Activated T-cell treated with anti-CD3 and anti-CD28 coated beads, Interleukin-2, amount 50 U/mL, for 72 hours (primary cell): ENCODE results near the gene SRSF12. TPM values are rescaled to one million over a fixed set of nuclear protein-coding genes. Genes with fewer than 3 reads are reported as not detected.
A peak's percentile ranks its signal among the peaks of the same experiment; 100 is the strongest.

Source experiments
- ATAC-seq, 2 donors: fragments of 150-1000 bp; cut with Tn5 transposase; replicated peaks in 1 of 2; 2 replicates each; pipeline ENCODE4 v1.10.0; 2021; ENCODE audit warnings: moderate library complexity in 2 of 2, mild to moderate bottlenecking in 1 of 2
- DNase-seq, 2 donors: peaks; one replicate each; pipeline ENCODE4 v3.0.0; 2021 to 2022; ENCODE audit warnings: mixed read lengths in 1 of 2
- H3K27ac Mint-ChIP-seq: one replicate; pipeline ENCODE4 v1.8.0; 2022; ENCODE audit warnings: mild to moderate bottlenecking, moderate library complexity, mixed read lengths
- H3K27me3 Mint-ChIP-seq: one replicate; pipeline ENCODE4 v1.8.0; 2022; ENCODE audit warnings: low read depth, mixed read lengths
- H3K36me3 Mint-ChIP-seq, 2 donors: one replicate each; pipeline ENCODE4 v1.8.0; 2022; ENCODE audit warnings: mixed read lengths in 2 of 2, mild to moderate bottlenecking in 1 of 2; ENCODE audit not compliant: insufficient read depth in 2 of 2
- H3K4me1 Mint-ChIP-seq: one replicate; pipeline ENCODE4 v1.8.0; 2022; ENCODE audit warnings: low read depth, mixed read lengths
- H3K4me3 Mint-ChIP-seq, 2 donors: one replicate each; pipeline ENCODE4 v1.8.0; 2022; ENCODE audit warnings: mild to moderate bottlenecking in 2 of 2, mixed read lengths in 2 of 2, moderate library complexity in 2 of 2
- H3K9me3 Mint-ChIP-seq, 2 donors: one replicate each; pipeline ENCODE4 v1.8.0; 2022; ENCODE audit warnings: mixed read lengths in 2 of 2
- total RNA-seq, 2 donors: library from RNA; stranded (reverse); gene quantifications; one replicate each; pipeline ENCODE4 v1.2.3, GENCODE V29; 2022

The SRSF12 gene
- total RNA-seq, 2 donors from 2014 or later: 0.23 to 0.46 TPM

DNA sequence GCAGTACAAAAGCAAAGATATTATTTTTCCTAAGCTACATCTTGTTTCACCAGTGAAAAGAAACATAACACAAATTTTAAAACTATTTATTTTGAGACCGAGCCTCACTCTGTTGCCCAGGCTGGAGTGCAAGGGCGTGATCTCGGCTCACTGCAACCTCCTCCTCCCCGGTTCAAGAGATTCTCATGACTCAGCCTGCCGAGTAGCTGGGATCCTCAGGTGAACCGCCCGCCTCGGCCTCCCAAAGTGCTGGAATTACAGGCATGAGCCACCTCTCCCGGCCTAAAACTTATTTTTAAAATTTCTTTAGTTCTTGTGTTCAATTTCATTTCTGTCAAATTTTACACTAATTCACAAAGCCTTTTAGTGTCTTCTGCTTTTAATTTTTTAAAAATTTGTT lies 5.9 kb downstream of the SRSF12 start:
- Mint-ChIP-seq H3K27me3 (peaks cover 14% of the 10 kb centered on the region), H3K27ac (no peak overlapping the region), H3K4me1 (peaks cover 7% of the 10 kb centered on the region), H3K9me3 (no peaks in the 10 kb centered on the region), H3K4me3 (no peak overlapping the region), H3K36me3 (no peaks in the 10 kb centered on the region)
- ATAC-seq (no peak), DNase-seq (no peak)

DNA sequence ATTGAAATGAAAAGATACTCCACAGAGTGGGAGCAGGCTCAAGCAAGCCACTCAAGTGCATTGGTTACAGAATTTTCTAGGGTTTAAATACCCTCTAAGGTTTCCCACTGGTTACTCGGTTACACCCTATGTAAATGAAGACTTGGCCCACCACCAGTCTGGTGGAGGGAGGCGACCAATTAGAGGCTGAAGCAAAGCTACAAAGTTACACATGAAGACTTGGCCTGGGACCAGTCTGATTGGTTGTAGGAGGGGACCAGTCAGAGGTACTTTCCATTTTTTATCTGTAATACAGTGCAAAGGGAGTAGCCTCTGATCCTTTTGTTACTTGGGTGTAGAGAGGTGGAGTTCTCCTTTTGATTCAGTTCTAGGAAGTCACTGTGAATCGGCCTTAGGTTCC lies 7.6 kb downstream of the SRSF12 start:
- Mint-ChIP-seq H3K4me3 (no peak overlapping the region), H3K27me3 (no peaks in the 10 kb centered on the region), H3K36me3 (no peaks in the 10 kb centered on the region), H3K4me1 (peaks cover 5% of the 10 kb centered on the region), H3K9me3 (no peaks in the 10 kb centered on the region), H3K27ac (no peak overlapping the region)
- DNase-seq: no peak
- ATAC-seq: peak in 1 of 2 donors; percentile 36

DNA sequence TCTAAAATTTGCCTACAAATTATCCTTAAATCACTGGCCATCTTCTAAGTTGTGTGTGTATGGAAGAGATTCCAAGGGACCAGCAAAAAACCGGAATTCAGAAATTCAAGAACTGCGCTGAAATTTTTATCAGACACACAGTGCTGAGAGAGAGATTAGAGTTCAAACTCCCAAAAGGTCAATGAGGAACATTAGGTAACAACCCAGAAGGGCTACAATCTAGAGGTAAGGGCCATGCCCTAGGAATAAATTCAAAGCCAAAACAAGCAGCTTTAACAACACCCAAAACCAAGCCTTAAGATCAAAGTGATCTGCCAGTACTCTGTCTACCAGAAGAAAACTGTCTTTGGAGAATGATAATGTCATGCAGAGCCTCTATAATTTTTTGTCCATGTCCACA lies 17.8 kb downstream of the SRSF12 start:
- DNase-seq (no peak), ATAC-seq (no peak)
- H3K27ac Mint-ChIP-seq: no peak overlapping the region
- peaks cover 16% of the 10 kb centered on the region for H3K4me1 Mint-ChIP-seq
- no peak overlapping the region for H3K4me3 Mint-ChIP-seq
- no peaks in the 10 kb centered on the region for H3K9me3 Mint-ChIP-seq
- no peaks in the 10 kb centered on the region for H3K27me3 Mint-ChIP-seq
- H3K36me3 Mint-ChIP-seq: no peaks in the 10 kb centered on the region

DNA sequence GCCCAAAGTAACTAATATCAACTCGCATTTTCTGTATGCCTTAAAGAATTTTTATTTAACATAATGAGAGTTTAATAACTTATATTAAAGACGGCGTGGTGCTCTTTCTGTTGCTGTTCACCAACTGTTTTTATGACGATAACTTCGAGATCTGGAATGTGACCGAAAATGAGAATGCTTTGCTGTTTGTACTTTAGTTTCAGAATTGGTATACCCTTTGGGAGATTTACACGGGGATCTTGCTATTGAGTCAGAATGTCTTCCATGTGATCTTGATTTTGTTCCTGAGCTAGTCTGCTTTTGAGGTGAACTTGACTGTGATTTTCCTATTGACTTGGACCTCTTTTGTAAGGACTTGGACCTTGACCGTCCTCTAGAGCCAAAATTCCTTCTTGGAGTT lies 19.4 kb downstream of the SRSF12 start:
- no peak overlapping the region for H3K27ac Mint-ChIP-seq
- peaks cover 16% of the 10 kb centered on the region for H3K4me1 Mint-ChIP-seq
- H3K4me3 Mint-ChIP-seq: peak overlapping the region in 1 of 2 donors; percentile 7

DNA sequence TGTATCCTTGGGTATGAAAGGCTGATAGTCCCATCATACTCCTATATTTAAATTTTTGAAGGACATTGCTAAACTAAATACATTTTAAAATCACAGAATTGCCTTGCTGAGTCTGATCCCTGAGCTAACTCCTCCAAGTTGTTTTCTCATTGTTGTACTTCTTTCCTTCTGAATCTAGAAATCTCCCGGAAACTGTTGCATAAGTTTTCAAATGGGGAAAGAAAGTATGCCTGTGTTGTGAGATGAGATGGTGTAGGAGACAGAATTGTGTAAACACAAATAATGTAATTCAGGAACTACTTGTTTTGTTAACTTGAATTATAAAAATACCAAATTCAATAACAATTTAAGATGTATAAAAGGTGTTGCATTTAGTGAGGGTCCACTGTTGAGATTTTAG lies 30.0 kb downstream of the SRSF12 start:
- H3K4me1 Mint-ChIP-seq: peaks cover 27% of the 10 kb centered on the region
- no peaks in the 10 kb centered on the region for H3K27me3 Mint-ChIP-seq
- DNase-seq: no peak
- peaks cover 9 to 23% of the 10 kb centered on the region in 2 donors for H3K36me3 Mint-ChIP-seq
- H3K9me3 Mint-ChIP-seq: no peaks in the 10 kb centered on the region
- H3K4me3 Mint-ChIP-seq: no peak overlapping the region
- ATAC-seq: no peak
- peak overlapping the region; percentile 16 for H3K27ac Mint-ChIP-seq

More for the DNA sequence above, 19.4 kb downstream of the SRSF12 start:
- Mint-ChIP-seq H3K9me3 (no peaks in the 10 kb centered on the region), H3K36me3 (no peaks in the 10 kb centered on the region), H3K27me3 (no peaks in the 10 kb centered on the region)
- peak; percentile 77 to 96 for ATAC-seq
- DNase-seq: no peak

DNA sequence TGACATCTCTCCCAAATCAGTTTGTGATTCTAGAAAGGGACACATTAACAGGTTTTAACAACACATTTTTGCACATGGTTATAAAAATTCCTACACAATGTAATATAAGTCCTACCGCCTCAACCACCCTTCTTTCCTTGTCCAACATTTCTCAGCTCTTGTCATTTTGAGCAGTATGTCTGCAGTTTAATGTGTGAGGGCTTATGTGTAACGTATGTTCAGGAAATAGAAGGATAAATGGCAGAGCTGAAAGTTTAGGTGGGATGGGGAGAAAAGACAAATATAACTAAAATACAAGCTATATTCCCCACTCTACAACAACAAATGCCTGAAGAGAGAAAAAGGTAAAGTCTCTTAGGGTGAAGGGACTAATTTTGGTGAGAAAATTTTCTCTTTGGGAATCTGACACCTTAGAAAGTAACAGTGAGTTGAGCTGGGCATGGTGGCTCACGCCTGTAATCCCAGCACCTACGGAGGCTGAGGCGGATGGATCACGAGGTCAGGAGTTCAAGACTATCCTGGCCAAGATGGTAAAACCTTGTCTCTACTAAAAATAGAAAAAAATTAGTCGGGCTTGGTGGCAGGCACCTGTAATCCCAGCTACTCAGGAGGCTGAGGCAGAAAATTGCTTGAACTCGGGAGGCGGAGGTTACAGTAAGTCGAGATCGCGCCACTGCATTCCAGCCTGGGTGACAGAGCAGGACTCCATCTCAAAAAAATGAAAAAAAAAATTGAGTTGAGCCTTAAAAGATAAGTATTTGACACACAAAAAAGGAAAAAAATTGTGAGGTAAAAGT lies 32.3 kb downstream of the SRSF12 start:
- no peak for ATAC-seq
- Mint-ChIP-seq H3K4me3 (no peak overlapping the region), H3K9me3 (no peaks in the 10 kb centered on the region), H3K4me1 (peaks cover 33% of the 10 kb centered on the region), H3K27ac (no peak overlapping the region), H3K27me3 (no peaks in the 10 kb centered on the region), H3K36me3 (peaks cover 17 to 30% of the 10 kb centered on the region in 2 donors)
- DNase-seq: no peak

GRCh38 chr6:89084954-89085353 lies 32.9 kb downstream of the SRSF12 start:
- DNase-seq (no peak), ATAC-seq (no peak)
- peaks cover 33% of the 10 kb centered on the region for H3K4me1 Mint-ChIP-seq
- peak overlapping the region; percentile 10 to 56 for H3K4me3 Mint-ChIP-seq
- no peaks in the 10 kb centered on the region for H3K27me3 Mint-ChIP-seq
- no peaks in the 10 kb centered on the region for H3K9me3 Mint-ChIP-seq
- peaks cover 17 to 30% of the 10 kb centered on the region in 2 donors for H3K36me3 Mint-ChIP-seq
- peak overlapping the region; percentile 84 for H3K27ac Mint-ChIP-seq

DNA sequence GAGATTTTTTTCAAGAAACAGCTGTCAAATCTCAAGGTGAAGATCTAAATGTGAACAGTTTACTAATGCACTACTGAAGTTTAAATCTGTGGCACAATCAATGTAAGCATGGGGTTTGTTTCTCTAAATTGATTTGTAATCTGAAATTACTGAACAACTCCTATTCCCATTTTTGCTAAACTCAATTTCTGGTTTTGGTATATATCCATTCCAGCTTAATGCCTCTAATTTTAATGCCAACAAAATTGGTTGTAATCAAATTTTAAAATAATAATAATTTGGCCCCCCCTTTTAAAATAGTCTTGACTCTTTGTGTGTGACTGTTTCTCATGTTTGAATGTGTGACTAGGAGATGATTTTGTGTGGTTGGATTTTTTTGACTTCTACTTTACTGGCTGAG lies 33.3 kb downstream of the SRSF12 start:
- Mint-ChIP-seq H3K4me1 (peaks cover 33% of the 10 kb centered on the region), H3K27me3 (no peaks in the 10 kb centered on the region), H3K9me3 (no peaks in the 10 kb centered on the region), H3K36me3 (peaks cover 17 to 30% of the 10 kb centered on the region in 2 donors), H3K4me3 (peak overlapping the region; percentile 10 to 56), H3K27ac (peak overlapping the region; percentile 84)
- DNase-seq (no peak), ATAC-seq (no peak)

DNA sequence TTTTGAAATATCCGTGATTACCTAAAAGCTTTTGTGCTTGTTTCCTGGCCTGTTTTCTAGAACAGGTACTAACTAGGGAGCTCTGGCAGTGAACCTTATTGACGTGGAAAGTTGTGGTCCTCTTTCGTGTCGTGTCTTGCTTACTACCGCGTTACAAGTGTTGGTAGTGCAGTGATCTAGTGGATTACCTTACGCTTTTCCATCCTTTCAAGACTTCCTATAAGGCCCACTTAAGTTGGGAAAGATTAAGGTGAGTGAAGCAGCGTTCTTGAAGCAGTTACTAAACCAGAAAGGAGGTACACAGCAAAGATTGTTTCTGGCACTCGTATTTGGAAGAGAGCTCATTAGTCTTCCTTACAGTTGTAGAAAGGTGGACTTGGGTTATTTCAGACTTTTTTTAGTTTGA lies 35.4 kb downstream of the SRSF12 start:
- ATAC-seq (no peak), DNase-seq (peak in 1 of 2 donors; percentile 19)
- Mint-ChIP-seq H3K4me1 (peaks cover 43% of the 10 kb centered on the region), H3K9me3 (no peaks in the 10 kb centered on the region), H3K27me3 (no peaks in the 10 kb centered on the region), H3K27ac (peak overlapping the region; percentile 99), H3K36me3 (peaks cover 17 to 30% of the 10 kb centered on the region in 2 donors), H3K4me3 (peak overlapping the region; percentile 92 to 100)

DNA sequence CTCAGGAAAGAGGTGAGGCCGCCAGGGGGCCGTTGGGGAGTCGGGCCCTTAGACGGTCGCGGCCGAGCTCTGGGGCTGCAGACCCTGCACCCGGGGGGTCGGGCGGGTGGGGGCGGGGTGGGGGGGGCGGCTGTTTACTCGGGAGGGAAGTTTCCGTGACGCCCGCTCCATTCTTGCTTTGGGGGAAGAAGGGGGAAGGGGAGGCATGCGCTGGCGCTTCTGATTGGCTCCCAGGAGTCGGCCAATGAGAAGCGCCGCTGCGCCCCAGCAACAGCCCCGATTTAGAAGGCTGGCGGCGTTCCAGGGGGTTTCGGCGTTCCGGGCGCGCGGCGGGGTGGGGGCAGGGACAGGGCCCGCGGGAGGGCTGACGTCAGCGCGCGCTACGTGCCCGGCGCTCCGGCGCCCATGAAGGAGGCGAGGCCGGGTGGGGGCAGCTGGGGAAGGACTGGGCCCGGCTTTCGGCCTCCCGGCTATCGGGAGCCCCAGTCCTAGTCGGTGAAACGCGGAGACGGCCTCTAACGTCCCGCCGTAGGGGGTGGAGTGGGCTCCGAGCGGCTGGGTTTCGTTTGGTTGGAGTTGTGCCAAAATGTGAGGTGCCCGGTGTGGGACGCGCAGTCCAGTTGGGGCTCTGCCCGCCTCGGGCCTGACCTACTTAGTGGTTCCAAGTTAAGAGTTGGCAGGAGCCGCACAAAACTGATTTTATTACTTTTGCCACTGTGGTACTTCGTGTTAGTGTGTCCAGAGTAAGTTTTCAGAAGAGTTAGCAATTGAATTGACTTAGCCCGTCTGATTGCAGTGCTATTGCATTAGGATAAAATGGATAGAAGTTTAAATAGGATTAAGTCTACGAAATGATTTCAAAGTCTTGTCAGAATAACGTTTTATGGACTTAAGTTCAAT lies 36.2 kb downstream of the SRSF12 start:
- H3K27ac Mint-ChIP-seq: peak overlapping the region; percentile 99
- H3K9me3 Mint-ChIP-seq: no peaks in the 10 kb centered on the region
- peaks cover 43% of the 10 kb centered on the region for H3K4me1 Mint-ChIP-seq
- ATAC-seq (peak; percentile 57 to 67), DNase-seq (peak; percentile 98 to 99)
- H3K36me3 Mint-ChIP-seq: peaks cover 17 to 28% of the 10 kb centered on the region in 2 donors
- H3K27me3 Mint-ChIP-seq: no peaks in the 10 kb centered on the region
- H3K4me3 Mint-ChIP-seq: peak overlapping the region; percentile 92 to 100

GRCh38 chr6:89081129-89081422 lies 36.8 kb downstream of the SRSF12 start:
- Mint-ChIP-seq H3K27ac (peak overlapping the region; percentile 80), H3K4me1 (peaks cover 40% of the 10 kb centered on the region), H3K27me3 (no peaks in the 10 kb centered on the region), H3K4me3 (peak overlapping the region; percentile 92 to 97), H3K9me3 (no peaks in the 10 kb centered on the region), H3K36me3 (peaks cover 17 to 25% of the 10 kb centered on the region in 2 donors)
- DNase-seq: no peak
- ATAC-seq: peak; percentile 37 to 41

DNA sequence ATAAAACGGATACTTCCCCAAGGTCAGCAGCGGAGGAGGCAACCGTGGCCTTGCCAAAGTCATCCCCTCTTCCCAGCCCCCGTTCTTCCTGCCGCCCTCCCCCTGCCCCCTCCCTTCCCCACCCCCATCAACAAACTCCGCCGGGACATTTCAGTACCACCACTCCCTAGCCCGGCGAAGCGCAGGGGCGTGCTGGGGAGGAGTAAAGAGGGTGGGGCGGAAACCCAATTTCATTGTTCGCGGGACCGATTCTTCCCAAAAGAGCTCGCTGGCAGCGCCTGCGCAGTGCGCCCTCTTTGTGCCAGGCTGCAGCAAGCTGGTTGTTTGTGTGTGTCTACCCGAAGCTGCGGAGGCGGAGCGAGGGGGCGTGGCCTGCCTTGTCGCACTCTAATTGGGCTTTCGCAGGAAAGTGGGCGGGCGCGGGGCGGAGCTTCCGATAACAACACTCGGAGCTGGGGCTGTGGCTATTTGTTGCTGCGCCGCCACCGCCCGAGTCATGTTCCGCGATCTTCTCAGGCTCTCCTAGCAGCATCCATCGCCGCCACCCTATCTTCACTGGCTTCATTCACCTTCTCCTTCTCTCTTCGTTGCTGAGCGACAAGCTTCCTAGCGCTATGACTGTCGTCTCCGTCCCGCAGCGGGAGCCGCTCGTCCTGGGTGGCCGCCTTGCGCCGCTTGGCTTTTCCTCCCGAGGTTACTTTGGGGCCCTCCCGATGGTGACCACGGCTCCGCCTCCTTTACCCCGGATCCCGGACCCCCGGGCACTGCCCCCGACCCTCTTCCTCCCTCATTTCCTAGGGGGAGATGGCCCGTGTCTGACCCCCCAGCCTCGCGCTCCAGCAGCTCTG lies 37.4 kb downstream of the SRSF12 start, which contains the start of gene PNRC1:
Gene PNRC1 (plus strand): TSS at position 471 of the 848 bp plus-strand sequence. CDS start 144 bp downstream, at position 615.
- ATAC-seq: peak; percentile 74 to 77
- H3K27ac Mint-ChIP-seq: peak within 1 kb of the TSS; percentile 99
- peak; percentile 100 for DNase-seq
- peaks cover 17 to 25% of the 10 kb centered on the region in 2 donors for H3K36me3 Mint-ChIP-seq
- no peaks in the 10 kb centered on the region for H3K27me3 Mint-ChIP-seq
- H3K4me1 Mint-ChIP-seq: peaks cover 40% of the 10 kb centered on the region
- no peaks in the 10 kb centered on the region for H3K9me3 Mint-ChIP-seq
- peak within 1 kb of the TSS; percentile 92 to 100 for H3K4me3 Mint-ChIP-seq
